GM12875 (cell line): ENCODE data around the gene PCDHB1.
"Not testable (repeated sequence)": the region's sequence is repeated elsewhere in the genome, so short reads cannot be mapped to it uniquely, and the experiment has no call there.

ENCODE experiments used
- H3K4me3 ChIP-seq: one replicate; pipeline ENCODE4 v1.5.1; 2011; ENCODE audit warnings: low read depth, low read length, control low read depth
- CTCF ChIP-seq: IDR thresholded peaks from 2 replicates; pipeline ENCODE4 v1.5.1; 2011; ENCODE audit warnings: low read depth, mild to moderate bottlenecking, control low read depth, inconsistent platforms, low read length, moderate library complexity, borderline replicate concordance; ENCODE audit not compliant: insufficient read depth

The PCDHB1 gene

DNA sequence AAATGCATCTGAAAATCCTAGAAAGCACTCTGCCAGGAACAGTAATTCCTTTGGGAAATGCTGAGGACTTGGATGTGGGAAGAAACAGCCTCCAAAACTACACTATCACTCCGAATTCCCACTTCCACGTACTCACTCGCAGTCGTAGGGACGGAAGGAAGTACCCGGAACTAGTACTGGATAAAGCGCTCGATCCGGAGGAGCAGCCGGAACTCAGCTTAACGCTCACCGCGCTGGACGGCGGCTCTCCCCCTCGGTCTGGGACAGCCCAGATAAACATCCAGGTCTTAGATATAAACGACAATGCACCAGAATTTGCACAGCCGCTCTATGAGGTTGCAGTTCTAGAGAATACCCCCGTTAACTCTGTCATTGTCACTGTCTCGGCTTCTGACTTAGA is 49.9 kb downstream of the PCDHB1 start:
- TF ChIP-seq CTCF, result no peak
- no peak overlapping the region for H3K4me3 ChIP-seq

GRCh38 chr5:141102070-141102469 is 50.9 kb downstream of the PCDHB1 start:
- H3K4me3 ChIP-seq, result not testable (repeated sequence)

DNA sequence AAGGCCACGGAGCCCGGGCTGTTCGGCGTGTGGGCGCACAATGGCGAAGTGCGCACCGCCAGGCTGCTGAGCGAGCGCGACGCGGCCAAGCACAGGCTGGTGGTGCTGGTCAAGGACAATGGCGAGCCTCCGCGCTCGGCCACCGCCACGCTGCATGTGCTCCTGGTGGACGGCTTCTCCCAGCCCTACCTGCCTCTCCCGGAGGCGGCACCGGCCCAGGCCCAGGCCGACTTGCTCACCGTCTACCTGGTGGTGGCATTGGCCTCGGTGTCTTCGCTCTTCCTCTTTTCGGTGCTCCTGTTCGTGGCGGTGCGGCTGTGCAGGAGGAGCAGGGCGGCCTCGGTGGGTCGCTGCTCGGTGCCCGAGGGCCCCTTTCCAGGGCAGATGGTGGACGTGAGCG is 51.3 kb downstream of the PCDHB1 start:
- H3K4me3 ChIP-seq, result not testable (repeated sequence)

DNA sequence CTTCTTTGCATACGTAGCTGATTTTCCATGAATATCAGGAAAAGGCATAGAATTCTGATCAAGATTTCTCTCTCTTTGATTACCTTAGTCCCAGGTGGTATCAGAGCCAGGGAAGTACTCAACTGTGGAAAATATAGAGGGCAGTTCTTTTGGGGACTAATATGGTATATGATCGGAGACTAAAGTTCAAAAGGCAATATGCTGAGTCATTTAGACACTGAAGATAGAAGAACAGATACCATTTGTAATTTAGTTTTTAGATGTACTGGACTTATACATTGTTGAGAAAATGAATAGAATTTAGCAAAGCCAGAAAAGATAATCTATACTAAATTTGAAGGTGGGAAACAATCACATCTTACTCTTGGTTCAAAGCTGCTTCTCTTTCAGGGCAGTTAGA is 54.2 kb downstream of the PCDHB1 start:
- no peak for TF ChIP-seq CTCF
- no peak overlapping the region for H3K4me3 ChIP-seq
